HepG2 (cell line): ENCODE data around the gene DNAJC19. TPM values are rescaled to one million over a fixed set of nuclear protein-coding genes. Genes with fewer than 3 reads are reported as not detected.

Experiments used
- ATAC-seq: fragments of 200-7000 bp; cut with Tn5 transposase; 3 replicates; pipeline ENCODE4 v1.9.1; 2020; ENCODE audit warnings: mild to moderate bottlenecking, moderate library complexity
- BruUV-seq: library from RNA; stranded (reverse); fragments of 400-500 nt; replicated peaks from 2 replicates; lab custom pipeline; 2021; lab: Mats Ljungman, UMichigan
- CTCF ChIA-PET: fragments of 300-600 bp; formaldehyde crosslinking; extraction: SDS; loops from one replicate; lab custom pipeline; 2021; ENCODE audit warnings: low total read pairs, inconsistent platforms, low intra/inter-chr PET ratio; lab: Yijun Ruan, JAX
- POLR2A ChIA-PET: fragments of 350-600 bp; sonication (Branson Sonifier 250); formaldehyde crosslinking; loops from one replicate; lab custom pipeline; 2020; ENCODE audit warnings: antibody characterized with exemption, inconsistent platforms; lab: Yijun Ruan, JAX
- DNase-seq: peaks from one replicate; pipeline ENCODE4 v3.0.0-alpha.2; 2015; ENCODE audit warnings: low spot score
- FAIRE-seq: peaks from 3 replicates; lab custom pipeline; 2011; peaks lifted over from hg19 to GRCh38; lab: Jason Lieb, UNC
- H2AFZ ChIP-seq: one replicate; pipeline ENCODE4 v1.6.1; 2011; ENCODE audit warnings: low read length, inconsistent platforms
- H3K27ac ChIP-seq: fragments of 300-600 bp; 3 replicates; pipeline ENCODE4 v1.8.0; 2011; ENCODE audit warnings: mixed run types, mild to moderate bottlenecking, mixed read lengths, low read length, inconsistent platforms; ENCODE audit not compliant: insufficient read depth; ENCODE audit errors: extremely low read length
- H3K27me3 ChIP-seq, 2 experiments: fragments of 200-600 bp in 1 of 2; 2 replicates in 1 of 2; 3 replicates in 1 of 2; pipeline versions ENCODE4 v1.6.0 to v1.8.0; 2011; ENCODE audit warnings: low read length in 2 of 2, mild to moderate bottlenecking in 2 of 2, moderate library complexity in 2 of 2, inconsistent platforms in 1 of 2; ENCODE audit not compliant: insufficient read depth in 2 of 2, control insufficient read depth in 1 of 2
- H3K36me3 ChIP-seq, 2 experiments: fragments of 200-600 bp in 1 of 2; replicated peaks in 1 of 2; 2 replicates in 1 of 2; 3 replicates in 1 of 2; pipeline versions ENCODE4 v1.5.1 to v1.8.0; 2011; ENCODE audit warnings: low read length in 2 of 2, inconsistent platforms in 1 of 2; ENCODE audit not compliant: insufficient read depth in 2 of 2, control insufficient read depth in 1 of 2
- H3K4me1 ChIP-seq: 2 replicates; pipeline ENCODE4 v1.5.1; 2012; ENCODE audit warnings: low read length, inconsistent platforms; ENCODE audit not compliant: insufficient read depth
- H3K4me2 ChIP-seq: 2 replicates; pipeline ENCODE4 v1.6.0; 2011; ENCODE audit warnings: low read depth, low read length, inconsistent platforms
- H3K4me3 ChIP-seq, 3 experiments: fragments of 200-600 bp in 1 of 3; sonication (generic), shearing (Covaris generic) in 1 of 3; replicated peaks in 1 of 3; 2 replicates each; pipeline ENCODE4 v1.5.1; 2011 to 2016; ENCODE audit warnings: low read length in 3 of 3, inconsistent platforms in 2 of 3, low read depth in 2 of 3, mild to moderate bottlenecking in 2 of 3, control low read depth in 1 of 3, mixed read lengths in 1 of 3; ENCODE audit not compliant: insufficient read depth in 1 of 3
- H3K79me2 ChIP-seq: one replicate; pipeline ENCODE4 v1.6.1; 2011; ENCODE audit warnings: low read length, inconsistent platforms; ENCODE audit not compliant: insufficient read depth
- H3K9ac ChIP-seq: 2 replicates; pipeline ENCODE4 v1.6.0; 2011; ENCODE audit warnings: mild to moderate bottlenecking, low read depth, low read length, inconsistent platforms; ENCODE audit not compliant: insufficient read depth
- H3K9me3 ChIP-seq: 2 replicates; pipeline ENCODE4 v1.5.1; 2012; ENCODE audit warnings: mild to moderate bottlenecking, low read length
- H4K20me1 ChIP-seq: 2 replicates; pipeline ENCODE4 v1.6.0; 2011; ENCODE audit warnings: inconsistent platforms, mild to moderate bottlenecking, low read length, moderate library complexity; ENCODE audit not compliant: insufficient read depth
- ETV5 ChIP-seq: IDR thresholded peaks from 2 replicates; pipeline ENCODE4 v1.6.1; 2018; ENCODE audit warnings: missing biosample characterization, missing genetic modification reagents, inconsistent platforms, borderline replicate concordance
- HNRNPH1 ChIP-seq: fragments of 200-400 bp; formaldehyde crosslinking; optimal IDR thresholded peaks from 2 replicates; pipeline ENCODE3; 2017; ENCODE audit warnings: mild to moderate bottlenecking, low read depth, low read length
- MTF1 ChIP-seq: sonication (generic); formaldehyde crosslinking; IDR thresholded peaks from 2 replicates; pipeline ENCODE4 v1.5.0; 2020; ENCODE audit warnings: missing genetic modification reagents
- TBL1XR1 ChIP-seq: fragments of 150-350 bp; IDR thresholded peaks from 2 replicates; pipeline ENCODE4 v1.6.1; 2014; ENCODE audit warnings: borderline replicate concordance, low read length; ENCODE audit not compliant: partially characterized antibody
- THAP11 ChIP-seq: IDR thresholded peaks from 2 replicates; pipeline ENCODE4 v1.6.1; 2016; ENCODE audit warnings: missing biosample characterization, missing genetic modification reagents
- ZNF124 ChIP-seq: sonication (generic); formaldehyde crosslinking; IDR thresholded peaks from 2 replicates; pipeline ENCODE4 v1.4.0; 2020; ENCODE audit warnings: missing genetic modification reagents
- ZNF205 ChIP-seq: IDR thresholded peaks from 2 replicates; pipeline ENCODE4 v1.6.1; 2018; ENCODE audit warnings: missing biosample characterization, missing genetic modification reagents
- ZNF337 ChIP-seq: sonication (generic); formaldehyde crosslinking; IDR thresholded peaks from 2 replicates; pipeline ENCODE4 v1.5.1; 2020; ENCODE audit warnings: missing genetic modification reagents, low read depth, mild to moderate bottlenecking, borderline replicate concordance
- ZNF615 ChIP-seq: sonication (generic); formaldehyde crosslinking; IDR thresholded peaks from 2 replicates; pipeline ENCODE4 v1.5.0; 2020; ENCODE audit warnings: mild to moderate bottlenecking, missing genetic modification reagents, borderline replicate concordance
- WGBS: methylation state at CpG from one replicate; pipeline ENCODE4 v1.1.6; 2017; ENCODE audit warnings: low lambda C conversion rate; 5-methylcytosine and 5-hydroxymethylcytosine counted together
- in situ Hi-C: cut with HindIII; loops from 2 replicates; pipeline ENCODE4 v1.10.0; 2017; ENCODE audit warnings: low pct_unique_long_range_greater_than_20kb; ENCODE audit not compliant: extremely low pct_ligation_motif_present
- intact Hi-C: fragments of 100-400 bp; cut with micrococcal nuclease; formaldehyde crosslinking; loops from one replicate; pipeline ENCODE4 v1.10.0; 2022; ENCODE audit not compliant: unreplicated experiment
- polyA plus RNA-seq, 8 experiments: library from polyadenylated mRNA; depleted of rRNA in 3 of 8; stranded (reverse) in 7 of 8; unstranded in 1 of 8; fragments of >200 nt; fragmentation: Illumina TruSeq in 4 of 8; extraction: Trizol in 4 of 8; gene quantifications; 2 replicates each; pipeline versions ENCODE4 v1.2.1 to v1.2.3, GENCODE V29; 2011 to 2016; ENCODE audit warnings: low read depth in 4 of 8, missing spikeins in 1 of 8, mixed read lengths in 1 of 8; ENCODE audit not compliant: insufficient read depth in 1 of 8
- total RNA-seq, 5 experiments: library from RNA; depleted of rRNA; stranded (reverse); fragments of >200 nt; fragmentation: Illumina TruSeq; extraction: Trizol; gene quantifications; 2 replicates each; pipeline ENCODE4 v1.2.3, GENCODE V29; 2016; ENCODE audit warnings: low read depth in 1 of 5
- TF ChIP-seq, protein P1 (sequence below): sonication (generic); formaldehyde crosslinking; IDR thresholded peaks from 2 replicates; pipeline ENCODE4 v1.5.0; 2020; ENCODE audit warnings: missing genetic modification reagents
- TF ChIP-seq, protein P2 (sequence below): sonication (generic); formaldehyde crosslinking; IDR thresholded peaks from 2 replicates; pipeline ENCODE4 v1.5.1; 2020; ENCODE audit warnings: mild to moderate bottlenecking, missing genetic modification reagents, moderate library complexity
- TF ChIP-seq, protein P3 (sequence below): sonication (generic); formaldehyde crosslinking; IDR thresholded peaks from 2 replicates; pipeline ENCODE4 v1.8.0; 2022; ENCODE audit warnings: mild to moderate bottlenecking, missing genetic modification reagents

DNAJC19 gene
- total and polyA plus RNA-seq, 2 of the 13 experiments (the other 11 are each of a cell fraction or from before 2014, with no cell fraction given): 51.1 to 75.8 TPM

DNA sequence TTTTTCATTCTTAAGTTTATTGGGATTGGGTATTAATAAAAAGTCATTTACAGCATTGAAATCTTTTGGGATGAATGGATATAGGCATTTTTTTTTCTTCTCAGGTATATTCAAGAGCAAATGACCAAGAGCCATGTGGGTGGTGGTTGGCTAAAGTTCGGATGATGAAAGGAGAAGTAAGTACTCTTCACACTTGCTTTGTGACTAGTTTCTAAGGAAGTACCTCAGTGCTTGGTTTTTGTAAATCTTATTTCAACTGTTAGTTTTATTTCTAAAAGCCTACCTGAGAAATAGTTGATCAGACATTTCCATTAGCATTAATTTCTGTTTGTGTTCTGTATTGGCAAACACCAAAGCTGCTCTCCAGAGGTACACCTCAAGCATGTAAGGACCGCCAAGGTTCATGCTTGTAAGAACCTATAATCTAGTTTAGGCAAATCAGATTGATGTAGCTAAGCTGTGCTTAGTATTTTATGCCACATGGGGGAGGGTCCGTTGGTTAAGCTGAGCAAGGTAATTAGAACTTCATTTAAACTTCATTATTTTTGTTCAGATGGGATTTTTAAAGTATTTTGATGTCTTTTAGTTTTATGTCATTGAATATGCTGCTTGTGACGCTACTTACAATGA, 41.7 kb downstream of the DNAJC19 start:
- H3K4me2 ChIP-seq: no peak overlapping the region
- FAIRE-seq: no peak
- no peaks in the 10 kb centered on the region for H3K27me3 ChIP-seq
- ChIA-PET CTCF (no interaction called here), POLR2A (no interaction called here)
- BruUV-seq: no TSS peak
- H4K20me1 ChIP-seq: peaks cover 13% of the 10 kb centered on the region
- 85% methylated on average over 4 of the region's 4 CpGs for WGBS
- TF ChIP-seq, protein P1, sequence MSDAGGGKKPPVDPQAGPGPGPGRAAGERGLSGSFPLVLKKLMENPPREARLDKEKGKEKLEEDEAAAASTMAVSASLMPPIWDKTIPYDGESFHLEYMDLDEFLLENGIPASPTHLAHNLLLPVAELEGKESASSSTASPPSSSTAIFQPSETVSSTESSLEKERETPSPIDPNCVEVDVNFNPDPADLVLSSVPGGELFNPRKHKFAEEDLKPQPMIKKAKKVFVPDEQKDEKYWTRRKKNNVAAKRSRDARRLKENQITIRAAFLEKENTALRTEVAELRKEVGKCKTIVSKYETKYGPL (CRISPR knock-in tag): no peak
- TF ChIP-seq, all 625 proteins: peak for 0
- H2AFZ ChIP-seq: no peak overlapping the region
- ATAC-seq (no peak), DNase-seq (no peak)
- no peaks in the 10 kb centered on the region for H3K9me3 ChIP-seq
- no peak overlapping the region for H3K9ac ChIP-seq
- peaks cover 30% of the 10 kb centered on the region for H3K79me2 ChIP-seq
- H3K4me3 ChIP-seq: no peak overlapping the region
- H3K27ac ChIP-seq: no peak overlapping the region
- in situ Hi-C loops (no loop called here), intact Hi-C loops (no loop called here)
- no peaks in the 10 kb centered on the region for H3K4me1 ChIP-seq
- H3K36me3 ChIP-seq: peaks cover 15 to 71% of the 10 kb centered on the region in 2 experiments

DNA sequence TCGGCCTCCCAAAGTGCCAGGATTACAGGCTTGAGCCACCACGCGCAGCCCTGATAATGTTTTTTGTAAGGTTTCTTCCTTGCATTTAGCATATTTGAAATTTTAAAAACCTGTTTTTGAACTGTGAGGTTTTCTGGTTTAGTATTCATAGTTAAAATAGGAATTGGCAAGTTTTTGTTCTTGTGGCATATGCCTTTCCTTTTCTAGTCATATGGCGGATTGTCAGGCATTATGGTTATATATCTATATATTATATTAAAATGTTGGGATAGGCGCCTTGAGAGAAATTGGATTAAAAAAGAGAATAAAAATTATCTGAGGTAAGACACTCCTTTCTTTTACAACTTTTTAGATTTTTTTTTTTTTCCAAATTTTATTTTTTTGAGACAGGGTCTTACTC, 48.7 kb downstream of the DNAJC19 start:
- Histone ChIP-seq H3K4me1 (no peaks in the 10 kb centered on the region), H3K79me2 (peaks cover 75% of the 10 kb centered on the region), H3K9me3 (no peaks in the 10 kb centered on the region), H3K9ac (no peak overlapping the region), H3K27me3 (no peaks in the 10 kb centered on the region), H3K27ac (no peak overlapping the region), H3K36me3 (peaks cover 4 to 44% of the 10 kb centered on the region in 2 experiments), H2AFZ (no peak overlapping the region), H3K4me3 (no peak overlapping the region), H4K20me1 (peaks cover 17% of the 10 kb centered on the region), H3K4me2 (no peak overlapping the region)
- intact Hi-C loops (no loop called here), in situ Hi-C loops (no loop called here)
- POLR2A ChIA-PET: no interaction called here
- ATAC-seq: no peak
- 97% methylated on average over 5 of the region's 5 CpGs for WGBS
- no TSS peak for BruUV-seq
- no peak for DNase-seq
- no peak for FAIRE-seq
- CTCF ChIA-PET: no interaction called here
- TF ChIP-seq HNRNPH1 (no peak), ZNF124 (no peak), ETV5 (CRISPR knock-in tag) (no peak), ZNF205 (CRISPR knock-in tag) (no peak), ZNF615 (CRISPR knock-in tag) (no peak), ZNF337 (CRISPR knock-in tag) (no peak), THAP11 (no peak), TBL1XR1 (no peak), MTF1 (CRISPR knock-in tag) (no peak)
- TF ChIP-seq, protein P2, sequence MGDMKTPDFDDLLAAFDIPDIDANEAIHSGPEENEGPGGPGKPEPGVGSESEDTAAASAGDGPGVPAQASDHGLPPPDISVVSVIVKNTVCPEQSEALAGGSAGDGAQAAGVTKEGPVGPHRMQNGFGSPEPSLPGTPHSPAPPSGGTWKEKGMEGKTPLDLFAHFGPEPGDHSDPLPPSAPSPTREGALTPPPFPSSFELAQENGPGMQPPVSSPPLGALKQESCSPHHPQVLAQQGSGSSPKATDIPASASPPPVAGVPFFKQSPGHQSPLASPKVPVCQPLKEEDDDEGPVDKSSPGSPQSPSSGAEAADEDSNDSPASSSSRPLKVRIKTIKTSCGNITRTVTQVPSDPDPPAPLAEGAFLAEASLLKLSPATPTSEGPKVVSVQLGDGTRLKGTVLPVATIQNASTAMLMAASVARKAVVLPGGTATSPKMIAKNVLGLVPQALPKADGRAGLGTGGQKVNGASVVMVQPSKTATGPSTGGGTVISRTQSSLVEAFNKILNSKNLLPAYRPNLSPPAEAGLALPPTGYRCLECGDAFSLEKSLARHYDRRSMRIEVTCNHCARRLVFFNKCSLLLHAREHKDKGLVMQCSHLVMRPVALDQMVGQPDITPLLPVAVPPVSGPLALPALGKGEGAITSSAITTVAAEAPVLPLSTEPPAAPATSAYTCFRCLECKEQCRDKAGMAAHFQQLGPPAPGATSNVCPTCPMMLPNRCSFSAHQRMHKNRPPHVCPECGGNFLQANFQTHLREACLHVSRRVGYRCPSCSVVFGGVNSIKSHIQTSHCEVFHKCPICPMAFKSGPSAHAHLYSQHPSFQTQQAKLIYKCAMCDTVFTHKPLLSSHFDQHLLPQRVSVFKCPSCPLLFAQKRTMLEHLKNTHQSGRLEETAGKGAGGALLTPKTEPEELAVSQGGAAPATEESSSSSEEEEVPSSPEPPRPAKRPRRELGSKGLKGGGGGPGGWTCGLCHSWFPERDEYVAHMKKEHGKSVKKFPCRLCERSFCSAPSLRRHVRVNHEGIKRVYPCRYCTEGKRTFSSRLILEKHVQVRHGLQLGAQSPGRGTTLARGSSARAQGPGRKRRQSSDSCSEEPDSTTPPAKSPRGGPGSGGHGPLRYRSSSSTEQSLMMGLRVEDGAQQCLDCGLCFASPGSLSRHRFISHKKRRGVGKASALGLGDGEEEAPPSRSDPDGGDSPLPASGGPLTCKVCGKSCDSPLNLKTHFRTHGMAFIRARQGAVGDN: no peak
- TF ChIP-seq, protein P3, sequence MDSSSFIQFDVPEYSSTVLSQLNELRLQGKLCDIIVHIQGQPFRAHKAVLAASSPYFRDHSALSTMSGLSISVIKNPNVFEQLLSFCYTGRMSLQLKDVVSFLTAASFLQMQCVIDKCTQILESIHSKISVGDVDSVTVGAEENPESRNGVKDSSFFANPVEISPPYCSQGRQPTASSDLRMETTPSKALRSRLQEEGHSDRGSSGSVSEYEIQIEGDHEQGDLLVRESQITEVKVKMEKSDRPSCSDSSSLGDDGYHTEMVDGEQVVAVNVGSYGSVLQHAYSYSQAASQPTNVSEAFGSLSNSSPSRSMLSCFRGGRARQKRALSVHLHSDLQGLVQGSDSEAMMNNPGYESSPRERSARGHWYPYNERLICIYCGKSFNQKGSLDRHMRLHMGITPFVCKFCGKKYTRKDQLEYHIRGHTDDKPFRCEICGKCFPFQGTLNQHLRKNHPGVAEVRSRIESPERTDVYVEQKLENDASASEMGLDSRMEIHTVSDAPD (CRISPR knock-in tag): no peak
